ENCODE results near the gene CRK. TPM values are rescaled to one million over a fixed set of nuclear protein-coding genes. Genes with fewer than 3 reads are reported as not detected.

CRK gene
- total and polyA plus RNA-seq, 10 of the 15 experiments (the other 5 are each of a cell fraction or from before 2014, with no cell fraction given) = 11.1 to 23.8 (median 20.5) TPM

DNA sequence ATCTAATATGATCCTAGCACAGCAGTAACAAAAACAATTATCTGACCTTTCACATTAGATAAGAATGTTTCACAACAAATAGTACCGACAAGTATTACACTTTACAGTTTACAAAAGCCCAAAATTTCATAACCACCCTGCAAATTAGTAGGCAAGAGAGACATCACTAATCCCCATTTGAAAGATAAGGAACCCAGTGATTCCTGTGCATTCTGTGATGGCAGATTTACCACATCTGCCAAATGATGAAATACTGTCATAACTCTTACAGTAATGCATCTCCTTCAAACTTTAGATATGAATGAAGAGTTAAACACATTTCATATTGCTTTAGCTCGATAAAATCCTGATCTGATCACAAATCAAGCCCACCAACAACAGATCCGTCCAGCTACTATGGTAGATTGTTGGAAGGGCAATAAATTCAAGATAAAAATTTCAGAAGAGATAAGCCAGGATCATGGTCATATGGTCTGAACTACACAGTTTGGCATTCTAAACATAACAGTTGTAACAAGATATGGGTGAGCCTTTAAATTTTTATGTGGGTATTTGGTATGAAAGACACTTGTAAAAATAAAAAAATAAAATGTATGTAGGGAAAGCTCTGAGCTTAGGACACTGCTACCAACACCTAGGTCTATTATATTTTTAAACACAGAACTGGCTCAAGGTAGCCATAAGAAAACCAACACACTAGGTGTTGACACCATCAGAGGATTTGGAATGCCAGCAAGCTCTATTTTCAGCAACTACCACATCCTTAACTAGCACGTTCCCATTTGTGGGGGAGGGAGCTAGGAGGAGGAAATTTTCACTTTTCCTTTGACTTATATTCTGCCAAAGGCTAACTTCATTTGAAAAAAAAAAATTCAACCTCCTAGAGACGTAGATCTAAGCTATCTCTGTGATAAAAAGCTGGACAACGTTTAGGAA lies 65.3 kb downstream of the CRK start:
- H2AFZ ChIP-seq (ENCODE audit: control insufficient read depth, low read depth, low read length) = no peak overlapping the region
- no peaks in the 10 kb centered on the region; the same call in 1 of the 2 replicates for H3K4me1 ChIP-seq (ENCODE audit: control insufficient read depth, insufficient read depth, low read length)
- peaks cover 7% of the 10 kb centered on the region; the same call in 1 of the 2 replicates for H4K20me1 ChIP-seq (ENCODE audit: control insufficient read depth, insufficient read depth)
- in situ Hi-C loops (cut with MboI) = no loop called here
- no peak overlapping the region for H3K9ac ChIP-seq (ENCODE audit: control insufficient read depth, insufficient read depth, low read length)
- H3K79me2 ChIP-seq (ENCODE audit: control insufficient read depth, insufficient read depth, low read length) = peaks cover 96% of the 10 kb centered on the region
- FAIRE-seq (no peak), DNase-seq (ENCODE audit: low read depth, low spot score) (no peak), ATAC-seq (no peak)
- BruUV-seq (replicated peaks) = no TSS peak
- peaks cover 0 to 11% of the 10 kb centered on the region in 2 experiments; a peak in 3 of 4 replicates for H3K36me3 ChIP-seq (ENCODE audit: control insufficient read depth in 2 of 2, insufficient read depth in 2 of 2, low read length in 1 of 2)
- 38% methylated on average over 6 of the region's 6 CpGs for WGBS (ENCODE audit: insufficient coverage, insufficient replicate concordance, low lambda C conversion rate, missing lambda C conversion rate)
- no peak overlapping the region for H3K27ac ChIP-seq (ENCODE audit: control insufficient read depth, insufficient read depth)
- ChIA-PET SMC1A (ENCODE audit: uncharacterized antibody, unreplicated experiment) (interaction anchor here (0.6 to 6.9 kb wide), 8 partner anchors 12 to 165 kb away, joined by 3 to 61 read pairs (median 7); partner anchors contain the start of gene INPP5K), POLR2A (interaction anchor here (0.6 to 3.9 kb wide), 7 partner anchors 11 to 242 kb away, joined by 3 to 28 read pairs (median 3); no protein-coding TSS in a partner anchor), CTCF (interaction anchor here (0.5 to 5.9 kb wide), 8 partner anchors 9 to 127 kb away, joined by 3 to 61 read pairs (median 6); partner anchors contain the start of gene INPP5K), RAD21 (ENCODE audit: unreplicated experiment) (interaction anchor here (0.8 to 5.2 kb wide), 6 partner anchors 10 to 125 kb away, joined by 3 to 27 read pairs (median 6); partner anchors contain the start of gene INPP5K)
- H3K4me3 ChIP-seq = 0 out of 2 replicates have a peak overlapping the region, but pooled peaks have one; percentile 5
- peak overlapping the region; percentile 21; the same call in 1 of the 2 replicates for H3K4me2 ChIP-seq (ENCODE audit: control insufficient read depth, insufficient read depth)
- no peaks in the 10 kb centered on the region for H3K9me3 ChIP-seq (replicated peaks; ENCODE audit: control insufficient read depth, insufficient read depth, low read length)
- TF ChIP-seq IKZF2 (IDR thresholded peaks at IDR 0.05) = peak in 1 of 2 experiments; percentile 23; a peak in 1 of 4 replicates
- no peak for TF ChIP-seq GABPA (IDR thresholded peaks at IDR 0.05; ENCODE audit: low read depth)
- H3K27me3 ChIP-seq (replicated peaks in 1 of 2; ENCODE audit: control insufficient read depth in 2 of 2, insufficient read depth in 2 of 2, low read length in 1 of 2) = no peaks in the 10 kb centered on the region
- intact Hi-C loops (cut with micrococcal nuclease; ENCODE audit: unreplicated experiment) = no loop called here
